ENCODE results near the gene TCF19. TPM values are rescaled to one million over a fixed set of nuclear protein-coding genes. Genes with fewer than 3 reads are reported as not detected.
"Not testable (repeated sequence)": the region's sequence is repeated elsewhere in the genome, so short reads cannot be mapped to it uniquely, and the experiment has no call there.

The TCF19 gene
- total RNA-seq, 1 donor from 2014 or later = 17.3 TPM

GRCh38 chr6:31175971-31176370, 17.6 kb downstream of the TCF19 start:
- Mint-ChIP-seq H3K27me3 (no peaks in the 10 kb centered on the region), H3K4me3 (no peak overlapping the region), H3K9me3 (no peaks in the 10 kb centered on the region), H3K27ac (no peak overlapping the region), H3K36me3 (ENCODE audit: low read depth) (no peaks in the 10 kb centered on the region), H3K4me1 (peaks cover 12% of the 10 kb centered on the region)
- intact Hi-C loops (cut with micrococcal nuclease) = no loop called here
- DNase-seq (no peak), ATAC-seq (ENCODE audit: low read depth) (no peak)
- ChIA-PET POLR2A (no interaction called here), CTCF (no interaction called here)
- TF ChIP-seq CTCF (IDR thresholded peaks at IDR 0.05) = no peak

- intact Hi-C loops (cut with micrococcal nuclease) = no loop called here
- no peak for TF ChIP-seq CTCF (IDR thresholded peaks at IDR 0.05)
- H3K4me1 Mint-ChIP-seq = peaks cover 12% of the 10 kb centered on the region
- H3K27me3 Mint-ChIP-seq = no peaks in the 10 kb centered on the region
- DNase-seq (no peak), ATAC-seq (ENCODE audit: low read depth) (no peak)
- H3K27ac Mint-ChIP-seq = no peak overlapping the region
- H3K36me3 Mint-ChIP-seq (ENCODE audit: low read depth) = no peaks in the 10 kb centered on the region
- POLR2A ChIA-PET = interaction anchor here (0.6 kb wide), 1 partner anchor 215 kb away, joined by 6 read pairs; no protein-coding TSS in a partner anchor
- no peaks in the 10 kb centered on the region for H3K9me3 Mint-ChIP-seq
- no peak overlapping the region for H3K4me3 Mint-ChIP-seq
- CTCF ChIA-PET = no interaction called here
Measured at GRCh38 chr6:31178143-31179041, 20.0 kb downstream of the TCF19 start.

GRCh38 chr6:31179042-31179386, 20.6 kb downstream of the TCF19 start:
- POLR2A ChIA-PET = interaction anchor here (0.6 kb wide), 1 partner anchor 216 kb away, joined by 6 read pairs; no protein-coding TSS in a partner anchor

GRCh38 chr6:31179896-31180295, 21.5 kb downstream of the TCF19 start:
- H3K27ac Mint-ChIP-seq = no peak overlapping the region
- DNase-seq = no peak
- intact Hi-C loops (cut with micrococcal nuclease) = no loop called here
- no peak for ATAC-seq (ENCODE audit: low read depth)
- no peaks in the 10 kb centered on the region for H3K27me3 Mint-ChIP-seq
- TF ChIP-seq CTCF (IDR thresholded peaks at IDR 0.05) = no peak
- peak overlapping the region; percentile 85 for H3K4me3 Mint-ChIP-seq
- no peaks in the 10 kb centered on the region for H3K9me3 Mint-ChIP-seq
- POLR2A ChIA-PET = no interaction called here
- CTCF ChIA-PET = no interaction called here
- H3K4me1 Mint-ChIP-seq = peaks cover 12% of the 10 kb centered on the region
- H3K36me3 Mint-ChIP-seq (ENCODE audit: low read depth) = no peaks in the 10 kb centered on the region

More at GRCh38 chr6:31179042-31179386, 20.6 kb downstream of the TCF19 start:
- CTCF ChIA-PET = no interaction called here
- no peak for DNase-seq
- H3K36me3 Mint-ChIP-seq (ENCODE audit: low read depth) = no peaks in the 10 kb centered on the region
- intact Hi-C loops (cut with micrococcal nuclease) = no loop called here
- H3K27ac Mint-ChIP-seq = no peak overlapping the region
- no peak for ATAC-seq (ENCODE audit: low read depth)
- no peaks in the 10 kb centered on the region for H3K9me3 Mint-ChIP-seq
- no peaks in the 10 kb centered on the region for H3K27me3 Mint-ChIP-seq
- no peak for TF ChIP-seq CTCF (IDR thresholded peaks at IDR 0.05)
- H3K4me1 Mint-ChIP-seq = peaks cover 12% of the 10 kb centered on the region
- H3K4me3 Mint-ChIP-seq = no peak overlapping the region

- peak overlapping the region; percentile 85 for H3K4me3 Mint-ChIP-seq
- ATAC-seq (ENCODE audit: low read depth) (peak; percentile 98), DNase-seq (no peak)
- CTCF ChIA-PET = no interaction called here
- no peaks in the 10 kb centered on the region for H3K9me3 Mint-ChIP-seq
- intact Hi-C loops (cut with micrococcal nuclease) = no loop called here
- POLR2A ChIA-PET = interaction anchor here (1.6 kb wide), 1 partner anchor 22 kb away, joined by 4 read pairs; the partner anchor contains the start of gene TCF19
- H3K36me3 Mint-ChIP-seq (ENCODE audit: low read depth) = no peaks in the 10 kb centered on the region
- H3K4me1 Mint-ChIP-seq = peaks cover 12% of the 10 kb centered on the region
- no peaks in the 10 kb centered on the region for H3K27me3 Mint-ChIP-seq
- H3K27ac Mint-ChIP-seq = peak overlapping the region; percentile 65
- TF ChIP-seq CTCF (IDR thresholded peaks at IDR 0.05) = no peak
Measured at GRCh38 chr6:31180500-31180899, 22.1 kb downstream of the TCF19 start.

- H3K27ac Mint-ChIP-seq; POLR2A ChIA-PET; H3K4me3 Mint-ChIP-seq; CTCF ChIA-PET; H3K9me3 Mint-ChIP-seq; intact Hi-C loops (cut with micrococcal nuclease); H3K36me3 Mint-ChIP-seq (ENCODE audit: low read depth); ATAC-seq (ENCODE audit: low read depth); DNase-seq; H3K27me3 Mint-ChIP-seq: not testable (repeated sequence)
- peaks cover 28% of the 10 kb centered on the region for H3K4me1 Mint-ChIP-seq
Measured at GRCh38 chr6:31183287-31183686, 24.9 kb downstream of the TCF19 start.

- H3K9me3 Mint-ChIP-seq; H3K27ac Mint-ChIP-seq; H3K27me3 Mint-ChIP-seq; intact Hi-C loops (cut with micrococcal nuclease); H3K4me3 Mint-ChIP-seq; DNase-seq; ATAC-seq (ENCODE audit: low read depth); H3K36me3 Mint-ChIP-seq (ENCODE audit: low read depth): not testable (repeated sequence)
- ChIA-PET CTCF (interaction anchor here (0.7 kb wide), 1 partner anchor 13 kb away, joined by 3 read pairs; no protein-coding TSS in a partner anchor), POLR2A (interaction anchor here (0.6 to 1.0 kb wide), 2 partner anchors 19 to 102 kb away, joined by 3 to 5 read pairs; no protein-coding TSS in a partner anchor)
- H3K4me1 Mint-ChIP-seq = peaks cover 22% of the 10 kb centered on the region
Measured at GRCh38 chr6:31183859-31184258, 25.5 kb downstream of the TCF19 start.

Data from activated B cell treated with CpG ODN at 0.5 μM for 24 hours (primary cell).